ENCODE measurements around the gene SPOCK2. TPM values are rescaled to one million over a fixed set of nuclear protein-coding genes. Genes with fewer than 3 reads are reported as not detected.

SPOCK2 gene
- total RNA-seq, 1 donor from 2014 or later, result 3.4 TPM

DNA sequence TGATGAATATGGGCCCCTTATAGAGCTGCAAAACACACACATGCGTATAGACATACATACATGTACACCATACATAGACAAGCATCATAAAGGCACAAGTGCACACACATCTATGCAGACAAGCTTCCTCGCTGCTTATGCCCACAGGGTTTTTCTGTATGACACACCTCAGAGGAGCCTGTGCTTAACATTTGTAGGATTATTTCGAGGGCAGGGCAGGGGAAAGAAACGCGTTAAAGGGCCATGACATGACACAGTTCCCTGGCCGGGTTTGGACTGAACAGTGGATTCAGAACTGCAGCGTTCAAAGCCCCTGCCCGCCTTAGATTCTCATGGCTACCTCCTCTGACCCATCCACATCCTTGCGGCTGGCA, 79.3 kb downstream of the SPOCK2 start:
- TF ChIP-seq, protein P1, sequence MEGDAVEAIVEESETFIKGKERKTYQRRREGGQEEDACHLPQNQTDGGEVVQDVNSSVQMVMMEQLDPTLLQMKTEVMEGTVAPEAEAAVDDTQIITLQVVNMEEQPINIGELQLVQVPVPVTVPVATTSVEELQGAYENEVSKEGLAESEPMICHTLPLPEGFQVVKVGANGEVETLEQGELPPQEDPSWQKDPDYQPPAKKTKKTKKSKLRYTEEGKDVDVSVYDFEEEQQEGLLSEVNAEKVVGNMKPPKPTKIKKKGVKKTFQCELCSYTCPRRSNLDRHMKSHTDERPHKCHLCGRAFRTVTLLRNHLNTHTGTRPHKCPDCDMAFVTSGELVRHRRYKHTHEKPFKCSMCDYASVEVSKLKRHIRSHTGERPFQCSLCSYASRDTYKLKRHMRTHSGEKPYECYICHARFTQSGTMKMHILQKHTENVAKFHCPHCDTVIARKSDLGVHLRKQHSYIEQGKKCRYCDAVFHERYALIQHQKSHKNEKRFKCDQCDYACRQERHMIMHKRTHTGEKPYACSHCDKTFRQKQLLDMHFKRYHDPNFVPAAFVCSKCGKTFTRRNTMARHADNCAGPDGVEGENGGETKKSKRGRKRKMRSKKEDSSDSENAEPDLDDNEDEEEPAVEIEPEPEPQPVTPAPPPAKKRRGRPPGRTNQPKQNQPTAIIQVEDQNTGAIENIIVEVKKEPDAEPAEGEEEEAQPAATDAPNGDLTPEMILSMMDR (IDR thresholded peaks at IDR 0.05; ENCODE audit: unreplicated experiment), result no peak
- peak overlapping the region; percentile 96 for H3K27ac Mint-ChIP-seq (ENCODE audit: unreplicated experiment)
- peaks cover 10% of the 10 kb centered on the region for H3K27me3 Mint-ChIP-seq (ENCODE audit: unreplicated experiment)
- H3K4me3 Mint-ChIP-seq (ENCODE audit: unreplicated experiment), result no peak overlapping the region
- H3K36me3 Mint-ChIP-seq (ENCODE audit: low read depth, unreplicated experiment), result no peaks in the 10 kb centered on the region
- no peaks in the 10 kb centered on the region for H3K9me3 Mint-ChIP-seq (ENCODE audit: unreplicated experiment)
- peaks cover 16% of the 10 kb centered on the region for H3K4me1 Mint-ChIP-seq (ENCODE audit: unreplicated experiment)
- no peak for DNase-seq (ENCODE audit: low spot score)

Other genes starting within 250 kb of the SPOCK2 start
- 676 TPM for gene PSAP, start 237.3 kb downstream of the SPOCK2 start, total RNA-seq (ENCODE audit: unreplicated experiment)
- gene CHST3, start 124.2 kb downstream of the SPOCK2 start, total RNA-seq (ENCODE audit: unreplicated experiment), result 3.8 TPM
- 56.7 TPM for gene ANAPC16, start 127.5 kb upstream of the SPOCK2 start, total RNA-seq (ENCODE audit: unreplicated experiment)
- gene ASCC1, start 127.7 kb upstream of the SPOCK2 start, total RNA-seq (ENCODE audit: unreplicated experiment), result 32.1 TPM
- 32.4 TPM for gene DDIT4, start 185.4 kb upstream of the SPOCK2 start, total RNA-seq (ENCODE audit: unreplicated experiment)

Data from endothelial cell (in vitro differentiated cells).